ENCODE measurements around the gene DDX60.
"Not testable (repeated sequence)": the region's sequence is repeated elsewhere in the genome, so short reads cannot be mapped to it uniquely, and the experiment has no call there.

The DDX60 gene, protein sequence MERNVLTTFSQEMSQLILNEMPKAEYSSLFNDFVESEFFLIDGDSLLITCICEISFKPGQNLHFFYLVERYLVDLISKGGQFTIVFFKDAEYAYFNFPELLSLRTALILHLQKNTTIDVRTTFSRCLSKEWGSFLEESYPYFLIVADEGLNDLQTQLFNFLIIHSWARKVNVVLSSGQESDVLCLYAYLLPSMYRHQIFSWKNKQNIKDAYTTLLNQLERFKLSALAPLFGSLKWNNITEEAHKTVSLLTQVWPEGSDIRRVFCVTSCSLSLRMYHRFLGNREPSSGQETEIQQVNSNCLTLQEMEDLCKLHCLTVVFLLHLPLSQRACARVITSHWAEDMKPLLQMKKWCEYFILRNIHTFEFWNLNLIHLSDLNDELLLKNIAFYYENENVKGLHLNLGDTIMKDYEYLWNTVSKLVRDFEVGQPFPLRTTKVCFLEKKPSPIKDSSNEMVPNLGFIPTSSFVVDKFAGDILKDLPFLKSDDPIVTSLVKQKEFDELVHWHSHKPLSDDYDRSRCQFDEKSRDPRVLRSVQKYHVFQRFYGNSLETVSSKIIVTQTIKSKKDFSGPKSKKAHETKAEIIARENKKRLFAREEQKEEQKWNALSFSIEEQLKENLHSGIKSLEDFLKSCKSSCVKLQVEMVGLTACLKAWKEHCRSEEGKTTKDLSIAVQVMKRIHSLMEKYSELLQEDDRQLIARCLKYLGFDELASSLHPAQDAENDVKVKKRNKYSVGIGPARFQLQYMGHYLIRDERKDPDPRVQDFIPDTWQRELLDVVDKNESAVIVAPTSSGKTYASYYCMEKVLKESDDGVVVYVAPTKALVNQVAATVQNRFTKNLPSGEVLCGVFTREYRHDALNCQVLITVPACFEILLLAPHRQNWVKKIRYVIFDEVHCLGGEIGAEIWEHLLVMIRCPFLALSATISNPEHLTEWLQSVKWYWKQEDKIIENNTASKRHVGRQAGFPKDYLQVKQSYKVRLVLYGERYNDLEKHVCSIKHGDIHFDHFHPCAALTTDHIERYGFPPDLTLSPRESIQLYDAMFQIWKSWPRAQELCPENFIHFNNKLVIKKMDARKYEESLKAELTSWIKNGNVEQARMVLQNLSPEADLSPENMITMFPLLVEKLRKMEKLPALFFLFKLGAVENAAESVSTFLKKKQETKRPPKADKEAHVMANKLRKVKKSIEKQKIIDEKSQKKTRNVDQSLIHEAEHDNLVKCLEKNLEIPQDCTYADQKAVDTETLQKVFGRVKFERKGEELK (N-terminal part only)

GRCh38 chr4:168318266-168318895 is at the start of gene DDX60:
Gene DDX60, minus strand, starts transcription at chr4:168318752. Its CDS starts 7,493 bp downstream, at chr4:168311259.
- peak; percentile 96 for DNase-seq

- DNase-seq = peak; percentile 54
These were observed 48.5 kb upstream of the DDX60 start for GRCh38 chr4:168367065-168367464.

DNA sequence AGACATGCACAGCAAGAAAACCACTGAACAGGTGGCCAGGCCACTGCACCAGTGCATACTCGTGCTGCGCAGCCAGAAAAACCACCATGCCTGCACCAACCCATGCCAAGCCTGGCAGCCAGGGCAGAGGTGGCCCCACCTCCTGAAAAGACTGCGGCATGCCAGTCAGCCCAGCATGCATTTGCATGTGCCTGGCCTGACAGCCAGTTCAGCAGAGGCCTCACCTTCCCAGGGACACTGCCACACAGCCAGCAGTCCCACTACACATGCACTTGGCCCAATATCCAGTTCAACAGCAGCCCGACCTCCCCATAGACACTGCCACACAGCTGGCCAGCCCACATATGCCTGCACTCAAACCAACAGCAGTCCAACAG is 43.5 kb upstream of the DDX60 start:
- no peak for DNase-seq

GRCh38 chr4:168361365-168362024 is 42.9 kb upstream of the DDX60 start:
- DNase-seq = no peak

GRCh38 chr4:168360271-168360670 is 41.7 kb upstream of the DDX60 start:
- no peak for DNase-seq

DNA sequence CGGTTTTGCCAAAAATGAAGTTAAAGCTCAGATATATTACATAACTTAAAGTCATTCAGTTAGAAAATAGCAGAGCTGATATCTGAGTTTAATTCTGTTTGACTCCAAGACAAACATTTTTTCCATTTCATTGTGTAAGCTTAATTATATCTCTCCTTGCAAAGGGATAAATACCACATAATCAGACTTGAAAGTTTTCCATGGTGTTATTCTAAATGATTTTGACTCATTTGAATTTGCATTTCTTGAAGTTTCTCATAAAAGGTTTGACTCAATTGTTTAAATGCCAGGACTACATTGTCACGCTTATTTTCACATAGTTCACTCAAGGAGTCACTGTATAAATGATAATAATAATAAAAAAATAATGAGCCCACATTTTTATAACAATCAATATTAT is 39.4 kb upstream of the DDX60 start:
- no peak for DNase-seq

DNA sequence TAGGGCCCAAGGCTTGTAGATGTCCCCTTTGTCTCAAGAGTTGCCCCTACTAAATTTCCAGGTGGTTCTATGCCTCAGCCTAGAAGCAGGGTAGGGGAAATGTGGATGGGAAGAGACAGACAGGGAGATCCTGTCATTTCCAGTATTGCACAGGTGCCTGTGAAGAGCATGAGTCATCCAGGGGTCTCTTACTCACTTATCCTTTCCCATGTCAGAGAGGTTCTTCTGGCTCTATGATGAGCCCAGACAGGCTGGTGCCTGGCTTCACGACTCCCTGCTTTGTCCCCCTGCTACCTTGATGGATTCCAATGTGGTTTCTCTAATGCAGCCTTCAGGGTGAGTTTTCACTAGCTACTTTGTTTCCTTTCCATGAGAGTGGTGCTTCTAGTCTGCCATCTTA is 35.2 kb upstream of the DDX60 start:
- DNase-seq = no peak

- no peak for DNase-seq
These were observed 19.0 kb upstream of the DDX60 start for GRCh38 chr4:168337550-168337940.

GRCh38 chr4:168336837-168337549 is 18.4 kb upstream of the DDX60 start:
- DNase-seq = no peak

DNA sequence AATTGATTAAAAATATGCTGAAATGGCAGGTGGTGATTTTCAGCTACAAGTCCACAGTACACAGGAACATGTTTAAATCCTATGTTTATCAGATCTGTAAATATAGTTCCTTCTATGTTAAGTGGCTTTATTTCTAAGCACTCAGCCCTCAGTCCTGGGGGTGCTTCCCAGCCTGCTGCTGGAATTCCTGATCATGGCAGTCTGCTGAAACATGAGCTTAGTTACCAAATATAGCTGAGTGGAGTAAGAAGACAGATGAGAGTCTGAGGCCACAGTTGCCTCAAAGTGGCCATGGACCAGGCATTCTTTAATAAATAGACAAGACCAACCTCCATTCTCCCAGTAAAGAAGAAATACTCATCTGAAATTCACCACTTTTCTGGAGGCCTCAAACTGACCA is 17.1 kb upstream of the DDX60 start:
- no peak for DNase-seq

- DNase-seq = no peak
These were observed 15.5 kb upstream of the DDX60 start for GRCh38 chr4:168334053-168334452.

DNA sequence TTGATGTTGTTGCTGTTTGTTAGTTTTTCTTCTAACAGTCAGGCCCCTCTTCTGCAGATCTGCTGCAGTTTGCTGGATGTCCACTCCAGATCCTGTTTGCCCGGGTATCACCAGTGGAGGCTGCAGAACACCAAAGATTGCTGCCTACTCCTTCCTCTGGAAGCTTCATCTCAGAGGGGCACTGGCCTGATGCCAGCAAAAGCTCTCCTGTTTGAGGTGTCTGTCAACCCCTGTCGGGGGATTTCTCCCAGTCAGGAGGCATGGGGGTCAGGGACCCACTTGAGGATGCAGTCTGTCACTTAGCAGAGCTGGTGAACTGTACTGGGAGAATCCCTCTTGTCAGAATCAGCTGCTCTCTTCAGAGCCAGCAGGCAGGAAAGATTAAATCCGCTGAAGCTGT is 12.0 kb upstream of the DDX60 start:
- not testable (repeated sequence) for DNase-seq

DNA sequence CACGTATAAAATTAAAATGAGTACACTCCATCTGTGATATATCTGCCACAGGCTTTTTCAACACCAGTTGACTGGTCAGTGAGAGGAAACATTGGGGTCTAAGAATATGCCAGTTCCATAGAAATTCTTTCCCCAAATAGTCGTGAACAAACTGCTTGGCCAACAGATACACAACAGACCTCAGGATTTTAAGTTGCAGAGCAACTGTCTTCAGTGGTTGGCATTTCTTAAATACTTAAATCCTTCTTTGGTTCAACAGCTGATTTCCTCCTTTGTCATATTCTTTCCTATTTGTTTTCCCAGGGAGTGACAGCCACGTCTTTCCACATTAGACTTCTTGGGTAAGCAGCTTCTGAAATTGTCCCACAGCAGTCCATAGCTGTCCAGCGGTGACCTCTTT is 7.0 kb upstream of the DDX60 start:
- no peak for DNase-seq

DNA sequence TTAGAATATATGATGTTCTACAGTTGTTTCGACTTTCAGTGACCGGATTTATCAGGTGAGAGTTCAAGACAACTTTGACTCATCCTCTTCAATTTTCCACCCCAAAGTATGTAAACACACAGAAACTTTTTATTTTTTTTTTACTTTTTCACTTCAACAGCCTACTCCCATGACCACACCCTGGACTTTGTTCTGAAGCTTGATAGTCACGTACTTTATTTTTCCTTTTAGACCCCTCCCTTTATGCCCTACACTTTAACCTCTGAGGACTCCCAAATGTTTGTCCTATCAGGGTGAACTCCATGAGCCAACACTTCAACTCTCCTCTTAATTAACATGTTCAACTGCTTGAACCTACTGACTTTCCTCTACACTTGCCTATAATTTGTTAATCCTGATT is 2.5 kb upstream of the DDX60 start:
- no peak for DNase-seq

DNA sequence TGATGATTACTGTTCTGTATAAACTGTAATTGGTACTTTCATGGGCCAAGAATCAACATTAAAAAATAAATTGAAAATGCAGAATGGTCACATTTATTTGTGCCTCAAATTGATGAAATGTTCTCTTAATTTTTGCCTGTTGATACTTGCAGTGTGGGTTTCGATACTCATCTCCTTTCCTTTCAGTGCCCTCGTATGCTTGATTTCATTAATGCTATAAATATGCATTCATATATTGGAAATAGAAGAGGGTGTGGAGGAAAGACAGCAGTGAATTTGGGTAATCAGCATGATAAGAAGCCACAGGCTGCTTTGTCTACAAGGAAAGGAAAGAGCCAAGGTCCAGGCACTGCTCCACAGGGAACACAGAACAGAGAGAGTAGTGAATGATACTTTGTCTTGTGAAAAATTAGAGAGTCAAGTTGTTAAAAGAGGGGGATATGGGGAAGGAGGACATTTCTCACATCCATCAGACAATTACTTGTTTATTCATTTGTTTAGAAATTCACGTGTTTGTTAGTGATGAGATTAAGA is 1.0 kb upstream of the DDX60 start:
- DNase-seq = peak; percentile 63

GRCh38 chr4:168317621-168318020 is 931 bp downstream of the DDX60 start:
- DNase-seq = peak; percentile 53

- peak; percentile 71 for DNase-seq
These were observed 8.8 kb downstream of the DDX60 start for GRCh38 chr4:168309781-168310180.

GRCh38 chr4:168308912-168309311 is 9.6 kb downstream of the DDX60 start:
- DNase-seq = no peak

DNA sequence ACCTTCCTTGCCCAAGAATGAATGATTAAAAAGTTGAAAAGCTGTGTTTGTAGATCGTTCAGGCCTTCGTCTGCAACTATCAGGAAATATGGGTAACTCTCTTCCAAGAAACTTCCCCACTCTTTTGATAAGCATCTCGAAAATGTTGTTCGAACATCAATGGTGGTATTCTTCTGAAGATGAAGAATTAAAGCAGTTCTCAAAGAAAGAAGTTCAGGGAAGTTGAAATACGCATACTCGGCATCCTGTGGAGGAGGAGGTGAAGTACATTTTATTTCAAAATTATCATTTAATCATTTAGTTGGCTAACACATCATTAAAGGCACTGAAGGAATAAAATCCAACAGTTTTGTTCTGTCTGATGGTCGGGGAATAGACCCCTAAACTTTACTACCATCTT is 12.1 kb downstream of the DDX60 start:
- DNase-seq = no peak

GRCh38 chr4:168304744-168305459 is 13.7 kb downstream of the DDX60 start:
- DNase-seq = no peak

DNA sequence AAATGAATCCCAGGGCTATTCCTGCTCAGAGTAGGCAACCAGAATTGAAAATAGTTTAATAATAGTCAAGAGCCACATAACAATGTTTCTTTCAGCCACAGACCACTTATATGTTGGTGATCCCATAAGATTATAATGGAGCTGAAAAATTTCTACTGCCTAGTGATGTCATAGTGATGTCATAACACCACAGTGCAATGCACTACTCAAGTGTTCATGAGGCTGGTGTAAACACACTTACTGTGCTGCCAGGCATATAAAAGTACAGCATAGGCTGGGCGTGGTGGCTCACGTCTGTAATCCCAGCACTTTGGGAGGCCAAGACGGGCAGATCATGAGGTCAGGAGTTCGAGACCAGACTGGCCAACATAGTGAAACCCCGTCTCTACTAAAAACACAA is 15.1 kb downstream of the DDX60 start:
- DNase-seq = not testable (repeated sequence)

Measured in OCI-M1 (cell line).